GM23338 (cell line): Measurements from ENCODE around the gene GALNT13. TPM values are rescaled to one million over a fixed set of nuclear protein-coding genes. Genes with fewer than 3 reads are reported as not detected.

Experiments
- ATAC-seq: fragments of 200-7000 bp; cut with Tn5 transposase; 3 replicates; pipeline ENCODE4 v1.9.1; 2020
- DNase-seq: peaks from one replicate; pipeline ENCODE4 v3.0.0-alpha.2; 2015; ENCODE audit warnings: low spot score
- H2AFZ ChIP-seq: fragments of 200-600 bp; sonication (generic); 2 replicates; pipeline ENCODE4 v1.8.0; 2016; ENCODE audit warnings: antibody characterized with exemption, mild to moderate bottlenecking, moderate library complexity
- H3F3A ChIP-seq: fragments of 200-600 bp; sonication (generic); replicated peaks from 2 replicates; pipeline ENCODE4 v1.8.0; 2017; ENCODE audit warnings: antibody characterized with exemption, mixed run types, low read depth
- H3K27ac ChIP-seq: fragments of 200-600 bp; sonication (generic); 2 replicates; pipeline ENCODE4 v1.6.1; 2016; ENCODE audit warnings: low read depth
- H3K27me3 ChIP-seq: fragments of 200-600 bp; sonication (generic); 2 replicates; pipeline ENCODE4 v1.8.0; 2016; ENCODE audit warnings: mild to moderate bottlenecking, mixed run types, moderate library complexity; ENCODE audit not compliant: insufficient read depth
- H3K36me3 ChIP-seq: fragments of 200-600 bp; sonication (generic); 2 replicates; pipeline ENCODE4 v1.8.0; 2016; ENCODE audit warnings: mild to moderate bottlenecking; ENCODE audit not compliant: insufficient read depth
- H3K4me1 ChIP-seq: fragments of 200-600 bp; sonication (generic); 2 replicates; pipeline ENCODE4 v1.8.0; 2016; ENCODE audit warnings: mild to moderate bottlenecking, moderate library complexity; ENCODE audit not compliant: insufficient read depth
- H3K4me2 ChIP-seq: fragments of 200-600 bp; sonication (generic); 2 replicates; pipeline ENCODE4 v1.7.1; 2017; ENCODE audit warnings: mixed run types
- H3K4me3 ChIP-seq: fragments of 200-600 bp; sonication (generic); 2 replicates; pipeline ENCODE4 v1.6.1; 2016; ENCODE audit warnings: mixed run types
- H3K79me2 ChIP-seq: fragments of 200-600 bp; sonication (generic); replicated peaks from 2 replicates; pipeline ENCODE4 v1.8.0; 2017; ENCODE audit warnings: mild to moderate bottlenecking; ENCODE audit not compliant: insufficient read depth
- H3K9me2 ChIP-seq: fragments of 200-600 bp; sonication (generic); 2 replicates; pipeline ENCODE4 v1.8.0; 2017; ENCODE audit not compliant: insufficient read depth
- H4K20me1 ChIP-seq: fragments of 200-600 bp; sonication (generic); replicated peaks from 2 replicates; pipeline ENCODE4 v1.8.0; 2017; ENCODE audit warnings: mild to moderate bottlenecking; ENCODE audit not compliant: insufficient read depth
- H3K27ac Mint-ChIP-seq: 2 replicates; pipeline ENCODE4 v1.8.0; 2020; ENCODE audit warnings: inconsistent platforms, mild to moderate bottlenecking, moderate library complexity, mixed read lengths
- H3K27me3 Mint-ChIP-seq: 3 replicates; pipeline ENCODE4 v1.8.0; 2022; ENCODE audit warnings: low read depth, mild to moderate bottlenecking, moderate library complexity, mixed read lengths, inconsistent platforms; ENCODE audit not compliant: insufficient read depth, poor library complexity
- H3K36me3 Mint-ChIP-seq: 3 replicates; pipeline ENCODE4 v1.8.0; 2021; ENCODE audit warnings: low read depth, mild to moderate bottlenecking, inconsistent platforms, moderate library complexity, mixed read lengths
- H3K4me1 Mint-ChIP-seq: 3 replicates; pipeline ENCODE4 v1.8.0; 2020; ENCODE audit warnings: mild to moderate bottlenecking, inconsistent platforms, mixed read lengths
- H3K4me3 Mint-ChIP-seq: 3 replicates; pipeline ENCODE4 v1.8.0; 2021; ENCODE audit warnings: moderate library complexity, mild to moderate bottlenecking, inconsistent platforms, mixed read lengths
- H3K9me3 Mint-ChIP-seq: 3 replicates; pipeline ENCODE4 v1.8.0; 2020; ENCODE audit warnings: moderate library complexity, mild to moderate bottlenecking, inconsistent platforms, mixed read lengths
- ETS1 ChIP-seq: IDR thresholded peaks from 2 replicates; pipeline ENCODE4 v1.6.1; 2016; ENCODE audit warnings: antibody characterized with exemption
- EZH2 ChIP-seq: fragments of 200-600 bp; sonication (generic); IDR thresholded peaks from one replicate; pipeline ENCODE4 v1.8.0; 2017; ENCODE audit warnings: antibody characterized with exemption, mild to moderate bottlenecking, low read depth; ENCODE audit not compliant: unreplicated experiment
- STAT1 ChIP-seq: IDR thresholded peaks from one replicate; pipeline ENCODE4 v1.6.1; 2016; ENCODE audit warnings: antibody characterized with exemption; ENCODE audit not compliant: unreplicated experiment
- ZNF462 ChIP-seq: fragments of 250-450 bp; sonication (Bioruptor Pico); IDR thresholded peaks from 2 replicates; pipeline ENCODE4 v1.5.0; 2020; ENCODE audit warnings: mild to moderate bottlenecking, moderate library complexity
- polyA plus RNA-seq: library from polyadenylated mRNA; unstranded; fragments of >200 nt; fragmentation: Nextera tagmentation; extraction: Ambion mirVana; gene quantifications from 2 replicates; pipeline ENCODE4 v1.2.1, GENCODE V29; 2016
- total RNA-seq: library from RNA; depleted of rRNA; stranded (reverse); fragments of >200 nt; shearing (Covaris generic); gene quantifications from 2 replicates; pipeline ENCODE4 v1.2.3, GENCODE V29; 2014

Gene GALNT13
- total and polyA plus RNA-seq, 2 experiments from 2014 or later: 3.5 to 5.2 TPM

DNA sequence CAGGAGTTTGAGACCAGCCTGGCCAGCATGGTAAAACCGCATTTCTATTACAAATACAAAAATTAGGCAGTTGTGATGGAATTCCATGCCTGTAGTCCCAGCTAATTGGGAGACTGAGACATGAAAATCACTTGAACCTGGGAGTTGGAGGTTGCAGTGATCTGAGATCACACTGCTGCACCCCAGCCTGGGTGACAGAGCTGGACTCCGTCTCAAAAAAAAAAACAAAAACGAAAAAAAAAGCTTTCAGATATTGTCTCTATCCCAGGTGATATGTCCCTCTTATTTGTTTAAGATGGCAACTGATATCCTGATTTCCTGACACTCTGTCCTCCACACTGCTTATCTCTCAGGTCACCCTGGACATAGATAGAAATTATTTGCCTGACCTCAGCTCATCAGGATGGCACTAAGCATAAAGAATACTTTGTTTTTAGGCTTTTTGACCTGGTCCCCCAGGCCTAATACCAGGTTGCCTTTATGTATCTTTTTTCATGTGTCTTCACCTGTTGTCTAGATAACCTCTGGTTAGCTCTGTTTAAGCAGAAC, 531.6 kb downstream of the GALNT13 start (continued):
- TF ChIP-seq ETS1 (no peak), ZNF462 (CRISPR knock-in tag) (no peak)

DNA sequence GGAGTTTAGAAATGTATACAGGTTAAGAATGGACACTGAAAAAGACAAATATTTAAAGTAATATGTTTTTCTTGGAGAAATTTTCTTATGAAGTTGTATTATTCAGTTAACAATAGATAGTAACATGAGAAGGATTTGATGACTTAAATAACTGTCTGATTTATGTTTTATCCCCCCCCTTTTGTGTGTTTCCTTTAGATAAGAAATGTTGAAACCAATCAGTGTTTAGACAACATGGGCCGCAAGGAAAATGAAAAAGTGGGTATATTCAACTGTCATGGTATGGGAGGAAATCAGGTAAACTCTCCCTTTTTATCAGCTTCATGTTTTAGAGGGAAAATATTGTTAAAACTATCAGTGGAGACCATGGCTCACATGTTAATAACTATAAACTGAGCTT, 537.1 kb downstream of the GALNT13 start:
- H3K36me3 Mint-ChIP-seq: no peaks in the 10 kb centered on the region
- Histone ChIP-seq H3K4me1 (no peaks in the 10 kb centered on the region), H3K36me3 (no peaks in the 10 kb centered on the region), H4K20me1 (no peaks in the 10 kb centered on the region), H3K9me2 (no peaks in the 10 kb centered on the region), H3K27ac (no peak overlapping the region), H3K4me2 (no peak overlapping the region), H3K79me2 (no peaks in the 10 kb centered on the region), H2AFZ (no peak overlapping the region), H3K27me3 (no peaks in the 10 kb centered on the region), H3K4me3 (no peak overlapping the region), H3F3A (no peaks in the 10 kb centered on the region)
- peak overlapping the region; percentile 43; the same call in 1 of the 2 replicates for H3K27ac Mint-ChIP-seq
- peaks cover 2% of the 10 kb centered on the region; the same call in 1 of the 3 replicates for H3K4me1 Mint-ChIP-seq
- TF ChIP-seq ZNF462 (CRISPR knock-in tag): no peak
- no peak for TF ChIP-seq STAT1
- TF ChIP-seq EZH2: no peak
- no peaks in the 10 kb centered on the region for H3K27me3 Mint-ChIP-seq
- no peaks in the 10 kb centered on the region for H3K9me3 Mint-ChIP-seq
- DNase-seq (no peak), ATAC-seq (no peak)
- H3K4me3 Mint-ChIP-seq: no peak overlapping the region
